Tongue (tissue), 2 donors: ENCODE data around the gene OR1J4. TPM values are rescaled to one million over a fixed set of nuclear protein-coding genes. Genes with fewer than 3 reads are reported as not detected.
"Not testable (repeated sequence)": the region's sequence is repeated elsewhere in the genome, so short reads cannot be mapped to it uniquely, and the experiment has no call there.

Experiments
- DNase-seq: peaks from one replicate; pipeline ENCODE4 v3.0.0-alpha.2; 2015
- total RNA-seq: library from RNA; depleted of rRNA; stranded (reverse); fragments of >200 nt; gene quantifications from one replicate; pipeline ENCODE4 v1.2.3, GENCODE V29; 2014

OR1J4 gene
- not detected for total RNA-seq

GRCh38 chr9:122518841-122519240, at the start of gene OR1J4:
OR1J4 (plus strand) TSS chr9:122519141; CDS start chr9:122519141, 0 bp downstream.
- no peak for DNase-seq

- DNase-seq = no peak
These were observed 44.4 kb upstream of the OR1J4 start for GRCh38 chr9:122474561-122474960.

- DNase-seq = no peak
These were observed 43.2 kb upstream of the OR1J4 start for GRCh38 chr9:122475717-122476116.

- DNase-seq = no peak
These were observed 41.6 kb upstream of the OR1J4 start for GRCh38 chr9:122477346-122477745.

GRCh38 chr9:122477826-122478225, 41.1 kb upstream of the OR1J4 start, which contains the start of gene OR1J1:
OR1J1 (minus strand) TSS chr9:122477926; CDS start chr9:122477926, 0 bp downstream.
- DNase-seq = no peak

- DNase-seq = no peak
These were observed 39.9 kb upstream of the OR1J4 start for GRCh38 chr9:122479062-122479461.

GRCh38 chr9:122498883-122499288, 20.1 kb upstream of the OR1J4 start:
- peak; percentile 19 for DNase-seq

GRCh38 chr9:122506964-122507363, 12.0 kb upstream of the OR1J4 start:
- no peak for DNase-seq

- no peak for DNase-seq
These were observed 8.4 kb upstream of the OR1J4 start, which contains the start of gene OR1J2 for GRCh38 chr9:122510502-122510901. OR1J2 (plus strand) TSS chr9:122510802; CDS start chr9:122510802, 0 bp downstream.

GRCh38 chr9:122518226-122518625, 715 bp upstream of the OR1J4 start:
- no peak for DNase-seq

- DNase-seq = no peak
These were observed 435 bp downstream of the OR1J4 start for GRCh38 chr9:122519376-122519775.

- DNase-seq = no peak
These were observed 7.7 kb downstream of the OR1J4 start for GRCh38 chr9:122526602-122527001.

- no peak for DNase-seq
These were observed 8.3 kb downstream of the OR1J4 start, which contains the start of gene OR1N1 for GRCh38 chr9:122527193-122527592. OR1N1 (minus strand) TSS chr9:122527293; CDS start chr9:122527293, 0 bp downstream.

GRCh38 chr9:122531157-122531556, 12.2 kb downstream of the OR1J4 start:
- DNase-seq = not testable (repeated sequence)

GRCh38 chr9:122536134-122536533, 17.2 kb downstream of the OR1J4 start:
- no peak for DNase-seq

- DNase-seq = not testable (repeated sequence)
These were observed 18.1 kb downstream of the OR1J4 start for GRCh38 chr9:122537066-122537465.

- DNase-seq = no peak
These were observed 19.8 kb downstream of the OR1J4 start for GRCh38 chr9:122538757-122539156.

GRCh38 chr9:122546196-122546595, 27.3 kb downstream of the OR1J4 start:
- no peak for DNase-seq

GRCh38 chr9:122551371-122551770, 32.4 kb downstream of the OR1J4 start:
- no peak for DNase-seq

GRCh38 chr9:122552812-122553211, 33.9 kb downstream of the OR1J4 start, which contains the start of gene OR1N2:
OR1N2 (plus strand) TSS chr9:122553112; CDS start chr9:122553212, 100 bp downstream.
- DNase-seq = no peak

- no peak for DNase-seq
These were observed 42.5 kb downstream of the OR1J4 start for GRCh38 chr9:122561446-122561845.

GRCh38 chr9:122562134-122562760, 43.3 kb downstream of the OR1J4 start:
- no peak for DNase-seq

GRCh38 chr9:122567901-122568300, 49.0 kb downstream of the OR1J4 start:
- DNase-seq = no peak
